Right atrium auricular region (tissue), 2 donors: ENCODE measurements around the gene VIPR2. TPM values are rescaled to one million over a fixed set of nuclear protein-coding genes. Genes with fewer than 3 reads are reported as not detected.
"Not testable (repeated sequence)": the region's sequence is repeated elsewhere in the genome, so short reads cannot be mapped to it uniquely, and the experiment has no call there.

Source experiments
- DNase-seq: peaks from one replicate; pipeline ENCODE4 v3.0.0-alpha.2; 2019; ENCODE audit warnings: low spot score
- H3K27ac ChIP-seq, 2 donors: fragments of 200-600 bp; sonication (generic); 1 replicate in 1 of 2; 2 replicates in 1 of 2; pipeline ENCODE4 v1.5.1; 2016 to 2019
- H3K27me3 ChIP-seq, 2 donors: fragments of 200-600 bp; sonication (generic); one replicate each; pipeline versions ENCODE4 v1.5.1 to v1.6.0; 2017 to 2019
- H3K36me3 ChIP-seq: fragments of 200-600 bp; sonication (generic); one replicate; pipeline ENCODE4 v1.5.1; 2016
- H3K4me1 ChIP-seq, 2 donors: fragments of 200-600 bp; sonication (generic); one replicate each; pipeline versions ENCODE4 v1.5.1 to v1.6.0; 2017 to 2019
- H3K4me3 ChIP-seq, 2 donors: fragments of 200-600 bp; sonication (generic); 1 replicate in 1 of 2; 2 replicates in 1 of 2; pipeline ENCODE4 v1.5.1; 2017 to 2019; ENCODE audit warnings: mild to moderate bottlenecking in 1 of 2, moderate library complexity in 1 of 2
- H3K9me3 ChIP-seq, 2 donors: fragments of 200-600 bp; sonication (generic); one replicate each; pipeline ENCODE4 v1.5.1; 2019
- total RNA-seq, 2 donors: library from RNA; depleted of rRNA; stranded (reverse); fragments of >200 nt; gene quantifications; one replicate each; pipeline ENCODE4 v1.1.0, GENCODE V29; 2016
- TF ChIP-seq, protein P1 (sequence below), 2 donors: fragments of 200-600 bp; sonication (generic); IDR thresholded peaks; one replicate each; pipeline ENCODE4 v1.5.1; 2019; ENCODE audit warnings: antibody characterized with exemption in 2 of 2

The VIPR2 gene
- total RNA-seq, 2 donors from 2014 or later = 3.8 to 13.4 TPM

DNA sequence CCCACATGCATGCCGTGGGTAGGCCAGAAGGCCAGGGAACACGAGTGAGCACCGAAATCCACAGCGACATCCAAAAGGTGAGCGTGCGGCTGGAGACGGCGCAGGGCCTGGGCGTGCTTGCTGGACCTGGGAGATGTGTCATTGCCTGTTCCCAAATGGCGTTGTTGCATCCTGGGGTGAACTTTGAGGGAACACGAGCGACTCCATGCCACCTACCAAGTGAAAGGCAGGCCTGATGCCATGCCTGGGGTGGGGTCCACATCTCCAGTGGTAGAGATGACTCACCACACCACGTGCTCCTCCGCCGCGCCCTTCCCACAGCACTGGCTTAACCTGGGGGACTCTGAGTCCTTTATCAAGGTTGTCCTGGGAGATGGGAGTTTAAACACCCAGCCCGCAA is 24.7 kb upstream of the VIPR2 start:
- H3K4me3 ChIP-seq = no peak overlapping the region
- no peaks in the 10 kb centered on the region for H3K4me1 ChIP-seq
- DNase-seq = no peak
- H3K36me3 ChIP-seq = no peaks in the 10 kb centered on the region
- no peaks in the 10 kb centered on the region for H3K27me3 ChIP-seq
- TF ChIP-seq, protein P1, sequence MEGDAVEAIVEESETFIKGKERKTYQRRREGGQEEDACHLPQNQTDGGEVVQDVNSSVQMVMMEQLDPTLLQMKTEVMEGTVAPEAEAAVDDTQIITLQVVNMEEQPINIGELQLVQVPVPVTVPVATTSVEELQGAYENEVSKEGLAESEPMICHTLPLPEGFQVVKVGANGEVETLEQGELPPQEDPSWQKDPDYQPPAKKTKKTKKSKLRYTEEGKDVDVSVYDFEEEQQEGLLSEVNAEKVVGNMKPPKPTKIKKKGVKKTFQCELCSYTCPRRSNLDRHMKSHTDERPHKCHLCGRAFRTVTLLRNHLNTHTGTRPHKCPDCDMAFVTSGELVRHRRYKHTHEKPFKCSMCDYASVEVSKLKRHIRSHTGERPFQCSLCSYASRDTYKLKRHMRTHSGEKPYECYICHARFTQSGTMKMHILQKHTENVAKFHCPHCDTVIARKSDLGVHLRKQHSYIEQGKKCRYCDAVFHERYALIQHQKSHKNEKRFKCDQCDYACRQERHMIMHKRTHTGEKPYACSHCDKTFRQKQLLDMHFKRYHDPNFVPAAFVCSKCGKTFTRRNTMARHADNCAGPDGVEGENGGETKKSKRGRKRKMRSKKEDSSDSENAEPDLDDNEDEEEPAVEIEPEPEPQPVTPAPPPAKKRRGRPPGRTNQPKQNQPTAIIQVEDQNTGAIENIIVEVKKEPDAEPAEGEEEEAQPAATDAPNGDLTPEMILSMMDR (IDR thresholded peaks at IDR 0.05) = no peak
- peaks cover 0 to 4% of the 10 kb centered on the region in 2 donors for H3K9me3 ChIP-seq
- H3K27ac ChIP-seq = no peak overlapping the region

DNA sequence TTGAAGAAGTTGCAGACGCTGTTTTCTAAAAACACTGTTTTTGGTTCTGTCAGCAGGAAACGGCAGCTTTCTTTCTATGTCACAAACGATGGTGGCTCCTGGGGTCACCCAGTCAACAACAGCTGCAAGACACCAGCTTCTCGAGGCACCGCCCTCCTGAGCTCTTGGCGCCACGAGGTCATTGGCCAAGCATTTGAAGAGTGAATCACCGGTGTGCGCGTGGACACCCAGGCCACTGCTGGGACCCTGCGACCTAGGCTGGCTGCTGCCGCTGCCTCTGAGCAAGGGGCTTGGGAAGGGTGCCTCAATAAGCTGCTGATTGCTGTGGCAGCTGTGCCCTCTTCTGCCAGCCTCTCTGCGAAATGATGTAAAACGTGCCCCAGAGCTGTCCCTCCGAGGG is 22.5 kb upstream of the VIPR2 start:
- Histone ChIP-seq H3K27me3 (no peaks in the 10 kb centered on the region), H3K4me3 (no peak overlapping the region), H3K9me3 (no peaks in the 10 kb centered on the region), H3K27ac (no peak overlapping the region), H3K4me1 (no peaks in the 10 kb centered on the region), H3K36me3 (no peaks in the 10 kb centered on the region)
- TF ChIP-seq, protein P1 (IDR thresholded peaks at IDR 0.05) = no peak
- no peak for DNase-seq

DNA sequence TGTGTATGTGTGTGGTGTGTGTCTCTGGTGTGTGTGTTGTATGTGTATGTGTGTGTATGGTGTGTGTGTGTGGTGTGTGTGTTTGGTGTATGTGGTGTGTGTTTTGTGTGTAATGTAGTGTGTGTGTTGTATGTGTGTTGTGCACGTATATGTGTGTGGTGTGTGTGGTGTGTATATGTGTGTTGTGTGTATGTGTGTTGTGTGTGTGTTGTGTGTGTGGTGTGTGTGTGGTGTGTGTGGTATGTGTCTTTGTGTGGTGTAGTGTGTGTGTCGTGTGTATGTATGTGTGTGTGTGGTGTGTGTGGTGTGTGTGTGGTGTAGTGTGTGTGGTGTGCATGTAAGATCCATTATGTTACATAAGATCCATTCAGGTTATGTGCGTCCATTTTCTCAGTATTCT is 21.9 kb upstream of the VIPR2 start:
- Histone ChIP-seq H3K4me1 (no peaks in the 10 kb centered on the region), H3K4me3 (no peak overlapping the region), H3K9me3 (no peaks in the 10 kb centered on the region), H3K27me3 (no peaks in the 10 kb centered on the region), H3K27ac (no peak overlapping the region), H3K36me3 (no peaks in the 10 kb centered on the region)
- DNase-seq = no peak
- TF ChIP-seq, protein P1 (IDR thresholded peaks at IDR 0.05) = no peak

DNA sequence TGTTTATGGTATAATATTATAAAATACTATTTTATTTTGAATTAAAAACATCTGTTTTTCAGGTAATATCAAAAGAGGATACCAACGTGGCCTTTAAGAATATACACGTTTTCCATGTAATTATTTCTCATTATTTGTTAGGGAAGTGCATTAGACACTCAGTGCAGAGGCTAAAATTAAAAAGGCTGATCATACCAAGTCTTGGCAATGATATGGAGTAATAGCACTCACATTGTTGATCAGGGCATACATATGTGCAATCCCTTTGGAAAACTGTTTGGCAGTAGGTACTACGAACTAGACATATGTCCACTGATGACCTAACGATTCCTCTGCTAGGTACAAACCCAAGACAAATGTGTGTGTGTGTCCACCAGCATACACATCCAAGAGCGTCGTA is 20.7 kb upstream of the VIPR2 start:
- TF ChIP-seq, protein P1 (IDR thresholded peaks at IDR 0.05) = no peak
- no peak overlapping the region for H3K4me3 ChIP-seq
- no peak overlapping the region for H3K27ac ChIP-seq
- H3K36me3 ChIP-seq = no peaks in the 10 kb centered on the region
- no peak for DNase-seq
- H3K27me3 ChIP-seq = no peaks in the 10 kb centered on the region
- no peaks in the 10 kb centered on the region for H3K4me1 ChIP-seq
- H3K9me3 ChIP-seq = no peaks in the 10 kb centered on the region

DNA sequence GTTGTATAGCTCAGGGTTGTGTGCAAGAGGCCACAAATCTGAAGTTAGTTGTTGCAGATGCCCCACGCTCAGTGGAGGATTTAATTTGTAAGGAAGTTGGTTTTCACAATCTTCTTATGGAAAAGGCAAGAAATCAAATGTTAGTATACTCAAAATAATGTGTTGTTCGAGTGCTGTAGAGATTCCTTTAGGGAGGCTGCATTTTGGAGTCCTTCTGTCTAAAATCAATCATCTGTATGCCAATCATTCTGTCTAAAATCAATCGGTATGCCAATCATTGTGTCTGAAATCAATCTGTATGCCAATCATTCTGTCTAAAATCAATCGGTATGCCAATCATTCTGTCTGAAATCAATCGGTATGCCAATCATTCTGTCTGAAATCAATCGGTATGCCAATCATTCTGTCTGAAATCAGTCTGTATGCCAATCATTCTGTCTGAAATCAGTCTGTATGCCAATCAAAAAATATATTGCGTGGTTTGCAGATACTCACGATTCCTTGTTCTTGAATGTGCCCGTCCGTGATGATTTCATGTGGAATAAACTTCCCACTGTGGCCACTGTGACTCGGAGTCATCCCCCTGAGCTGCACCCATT is 19.1 kb upstream of the VIPR2 start:
- H3K27ac ChIP-seq, DNase-seq, H3K4me1 ChIP-seq, H3K27me3 ChIP-seq, H3K9me3 ChIP-seq, H3K4me3 ChIP-seq, H3K36me3 ChIP-seq: not testable (repeated sequence)

DNA sequence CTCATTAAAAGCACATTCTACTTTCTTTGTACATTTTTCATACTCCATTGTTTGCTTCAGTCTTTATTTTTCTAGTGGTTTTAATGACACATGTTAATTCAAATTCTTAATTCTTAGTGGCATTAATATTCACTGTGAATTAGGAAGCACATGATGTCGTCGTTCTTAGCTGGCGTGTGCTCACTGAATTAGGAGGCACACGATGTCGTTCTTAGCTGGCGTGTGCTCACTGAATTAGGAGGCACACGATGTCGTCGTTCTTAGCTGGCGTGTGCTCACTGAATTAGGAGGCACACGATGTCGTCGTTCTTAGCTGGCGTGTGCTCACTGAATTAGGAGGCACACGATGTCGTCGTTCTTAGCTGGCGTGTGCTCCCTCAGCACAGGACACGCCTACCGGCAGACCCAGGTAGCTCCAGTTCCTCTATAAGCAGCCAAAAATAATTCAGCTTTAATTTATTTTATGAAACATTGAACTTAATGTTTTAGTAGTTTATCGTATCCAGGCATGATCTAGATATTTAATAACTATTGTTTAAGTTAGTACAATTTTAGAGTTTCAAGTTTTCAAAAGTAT is 17.5 kb upstream of the VIPR2 start:
- H3K9me3 ChIP-seq, H3K27ac ChIP-seq, H3K36me3 ChIP-seq, H3K4me3 ChIP-seq, DNase-seq, H3K4me1 ChIP-seq, H3K27me3 ChIP-seq: not testable (repeated sequence)

DNA sequence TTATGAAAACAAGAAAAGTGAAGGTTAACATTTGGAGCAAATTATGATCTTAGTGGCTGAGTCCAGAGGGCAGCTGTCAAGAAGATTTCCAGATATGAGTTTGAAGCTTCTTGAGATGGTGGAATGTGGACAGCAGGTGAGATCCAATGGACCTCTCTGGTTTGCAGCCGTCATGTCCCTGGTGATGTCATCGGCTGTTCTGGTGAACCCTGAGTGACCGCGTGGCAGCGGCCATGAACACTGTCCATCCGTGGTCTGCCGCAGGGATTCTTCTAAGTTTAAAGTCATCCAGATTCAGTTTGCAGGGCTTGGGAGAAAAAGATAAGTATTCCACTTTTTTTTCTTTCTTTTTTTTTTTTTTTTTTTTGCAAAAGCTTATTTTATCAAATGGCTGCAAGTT is 15.8 kb upstream of the VIPR2 start:
- no peaks in the 10 kb centered on the region for H3K27me3 ChIP-seq
- TF ChIP-seq, protein P1 (IDR thresholded peaks at IDR 0.05) = no peak
- no peaks in the 10 kb centered on the region for H3K36me3 ChIP-seq
- no peak overlapping the region for H3K4me3 ChIP-seq
- H3K27ac ChIP-seq = no peak overlapping the region
- no peaks in the 10 kb centered on the region for H3K4me1 ChIP-seq
- no peak for DNase-seq
- H3K9me3 ChIP-seq = no peaks in the 10 kb centered on the region
